Skeletal muscle tissue (tissue), 5 donors: ENCODE results near the gene RAB41. TPM values are rescaled to one million over a fixed set of nuclear protein-coding genes. Genes with fewer than 3 reads are reported as not detected.

Source experiments
- H3K27ac ChIP-seq: one replicate; pipeline ENCODE4 v1.7.0; 2013; ENCODE audit warnings: mild to moderate bottlenecking, low read depth, low read length, inconsistent platforms
- H3K27me3 ChIP-seq, 3 donors: one replicate each; pipeline ENCODE4 v1.7.0; 2013; ENCODE audit warnings: low read length in 3 of 3; ENCODE audit not compliant: control insufficient read depth in 3 of 3, insufficient read depth in 3 of 3
- H3K36me3 ChIP-seq, 3 donors: one replicate each; pipeline ENCODE4 v1.7.0; 2013; ENCODE audit warnings: low read length in 3 of 3; ENCODE audit not compliant: control insufficient read depth in 3 of 3, insufficient read depth in 3 of 3
- H3K4me1 ChIP-seq, 3 donors: one replicate each; pipeline ENCODE4 v1.7.0; 2013; ENCODE audit warnings: low read length in 3 of 3, mild to moderate bottlenecking in 3 of 3; ENCODE audit not compliant: control insufficient read depth in 3 of 3, insufficient read depth in 3 of 3
- H3K4me3 ChIP-seq, 3 donors: one replicate each; pipeline ENCODE4 v1.7.0; 2013; ENCODE audit warnings: low read length in 3 of 3
- H3K9ac ChIP-seq, 3 donors: one replicate each; pipeline ENCODE4 v1.7.0; 2013; ENCODE audit warnings: low read length in 3 of 3, mild to moderate bottlenecking in 3 of 3, moderate library complexity in 2 of 3, low read depth in 1 of 3
- H3K9me3 ChIP-seq, 3 donors: one replicate each; pipeline ENCODE4 v1.7.0; 2013; ENCODE audit warnings: low read length in 3 of 3; ENCODE audit not compliant: control insufficient read depth in 3 of 3
- small RNA-seq: library from RNA; depleted of rRNA; stranded (forward); fragments of <200 nt; gene quantifications from one replicate; pipeline ENCODE3, GENCODE V24; 2014
- total RNA-seq: library from RNA; depleted of rRNA; stranded (reverse); fragments of >200 nt; gene quantifications from one replicate; pipeline ENCODE4 v1.2.3, GENCODE V29; 2014
- donor health status: Osteomylitis.

RAB41 gene
- total RNA-seq, 1 donor from 2014 or later = not detected

DNA sequence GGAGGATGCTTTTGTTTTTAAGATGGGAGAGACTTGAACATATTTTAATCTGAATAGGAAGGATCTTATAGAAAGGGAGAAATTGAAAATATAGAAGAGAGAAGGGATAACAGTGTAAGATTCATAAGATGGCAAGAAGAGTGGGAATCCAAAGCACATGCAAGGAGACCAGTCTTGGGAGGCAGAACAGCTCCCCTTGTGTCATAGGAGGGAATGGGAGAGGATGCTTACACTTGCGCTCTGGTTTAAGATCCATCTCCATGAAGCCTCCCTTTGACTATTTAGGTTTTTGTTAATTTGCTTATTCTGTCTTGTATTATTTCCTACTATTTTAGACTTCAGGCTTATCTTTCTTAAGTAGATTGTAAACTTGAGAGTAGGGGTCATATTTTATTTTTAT is 50.6 kb downstream of the RAB41 start:
- Histone ChIP-seq H3K9ac (no peak overlapping the region), H3K36me3 (no peaks in the 10 kb centered on the region), H3K9me3 (no peaks in the 10 kb centered on the region), H3K4me3 (no peak overlapping the region), H3K4me1 (no peaks in the 10 kb centered on the region), H3K27me3 (peaks cover 0 to 2% (median 0%) of the 10 kb centered on the region in 3 donors), H3K27ac (no peak overlapping the region)

Small RNA genes lying within 50 kb of the gene (small RNA-seq; reads per million reads assigned to genes)
- gene RNA5SP507 = not detected

Other genes starting within 250 kb of the RAB41 start
- not detected for gene AWAT2, start 232.2 kb upstream of the RAB41 start, total RNA-seq
- not detected for gene OTUD6A, start 219.7 kb upstream of the RAB41 start, total RNA-seq
- 151 TPM for gene IGBP1, start 148.7 kb upstream of the RAB41 start, total RNA-seq
- not detected for gene DGAT2L6, start 104.7 kb upstream of the RAB41 start, total RNA-seq
- not detected for gene AWAT1, start 47.5 kb upstream of the RAB41 start, total RNA-seq
- not detected for gene P2RY4, start 22.0 kb upstream of the RAB41 start, total RNA-seq
- not detected for gene ARR3, start 13.8 kb upstream of the RAB41 start, total RNA-seq
- gene PDZD11, start 7.8 kb downstream of the RAB41 start, total RNA-seq = 14.1 TPM
- 3.7 TPM for gene KIF4A, start 7.9 kb downstream of the RAB41 start, total RNA-seq
- not detected for gene GDPD2, start 141.1 kb downstream of the RAB41 start, total RNA-seq
- 7.3 TPM for gene DLG3, start 162.7 kb downstream of the RAB41 start, total RNA-seq